ENCODE measurements around the gene PARD3. TPM values are rescaled to one million over a fixed set of nuclear protein-coding genes. Genes with fewer than 3 reads are reported as not detected.

PARD3 gene
- total RNA-seq, 4 donors from 2014 or later: 42.6 to 63.6 (median 55.2) TPM

DNA sequence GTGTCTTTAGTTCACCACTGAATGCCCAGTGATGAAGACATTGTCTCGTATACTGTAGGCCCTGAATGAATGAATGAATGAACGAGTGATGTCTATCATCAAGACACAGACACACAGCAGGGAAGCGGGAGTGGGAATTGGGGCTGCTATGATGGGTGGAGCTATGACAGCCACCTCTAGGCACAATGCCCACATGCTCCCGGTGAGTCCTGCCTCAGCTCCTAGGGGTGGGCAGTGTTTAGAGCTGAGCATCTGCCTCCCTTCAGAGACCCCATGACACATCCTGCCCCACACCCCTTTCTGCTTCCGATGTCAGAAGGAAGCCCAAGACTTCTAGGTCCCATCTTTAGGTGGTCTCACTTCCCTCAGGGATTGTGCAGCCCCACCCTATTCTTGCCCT is 714.1 kb downstream of the PARD3 start:
- TF ChIP-seq POLR2A (IDR thresholded peaks at IDR 0.05) (no peak), CTCF (IDR thresholded peaks at IDR 0.05) (no peak), EP300 (IDR thresholded peaks at IDR 0.05) (no peak)
- Histone ChIP-seq H3K27me3 (no peaks in the 10 kb centered on the region), H3K27ac (peak overlapping the region in 1 of 4 donors; percentile 28), H3K9me3 (peaks cover 0 to 17% (median 2%) of the 10 kb centered on the region in 4 donors), H3K4me3 (no peak overlapping the region), H3K4me1 (peaks cover 0 to 34% (median 5%) of the 10 kb centered on the region in 4 donors), H3K36me3 (no peaks in the 10 kb centered on the region)
- no peak for DNase-seq (ENCODE audit: low spot score in 2 of 2)
- 88 to 95% methylated on average over 5 of the region's 5 CpGs for WGBS, 2 donors

GRCh38 chr10:34098821-34099567 is 716.1 kb downstream of the PARD3 start:
- Histone ChIP-seq H3K27ac (no peak overlapping the region), H3K9me3 (peaks cover 0 to 36% (median 10%) of the 10 kb centered on the region in 4 donors), H3K4me1 (peaks cover 0 to 28% (median 5%) of the 10 kb centered on the region in 4 donors), H3K27me3 (no peaks in the 10 kb centered on the region), H3K4me3 (no peak overlapping the region), H3K36me3 (no peaks in the 10 kb centered on the region)
- DNase-seq (ENCODE audit: low spot score in 2 of 2): no peak
- no peak for TF ChIP-seq CTCF (IDR thresholded peaks at IDR 0.05)
- TF ChIP-seq POLR2A (IDR thresholded peaks at IDR 0.05): no peak
- TF ChIP-seq EP300 (IDR thresholded peaks at IDR 0.05): no peak
- 71 to 73% methylated on average over 8 of the region's 8 CpGs for WGBS, 2 donors

DNA sequence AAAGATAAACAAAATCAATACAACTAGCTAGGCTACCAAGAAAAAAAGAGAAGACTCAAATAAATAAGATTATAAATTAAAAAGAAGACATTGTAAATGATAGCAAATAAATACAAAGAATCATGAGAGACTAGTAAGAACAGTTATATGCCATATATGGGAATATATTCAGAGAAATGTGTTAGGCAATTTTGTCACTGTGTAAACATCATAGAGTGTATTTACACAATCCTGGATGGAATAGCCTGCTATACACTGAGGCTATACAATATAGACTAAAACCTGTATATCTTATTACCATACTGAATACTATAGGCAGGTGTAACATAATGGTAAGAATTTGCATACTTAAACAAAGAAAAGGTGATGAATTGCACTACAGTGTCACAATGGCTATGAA is 717.4 kb downstream of the PARD3 start:
- Histone ChIP-seq H3K36me3 (no peaks in the 10 kb centered on the region), H3K4me1 (peaks cover 0 to 16% (median 2%) of the 10 kb centered on the region in 4 donors), H3K4me3 (no peak overlapping the region), H3K27ac (no peak overlapping the region), H3K27me3 (no peaks in the 10 kb centered on the region), H3K9me3 (peaks cover 0 to 43% (median 10%) of the 10 kb centered on the region in 4 donors)
- no peak for TF ChIP-seq EP300 (IDR thresholded peaks at IDR 0.05)
- no peak for TF ChIP-seq CTCF (IDR thresholded peaks at IDR 0.05)
- TF ChIP-seq POLR2A (IDR thresholded peaks at IDR 0.05): no peak
- no peak for DNase-seq (ENCODE audit: low spot score in 2 of 2)

DNA sequence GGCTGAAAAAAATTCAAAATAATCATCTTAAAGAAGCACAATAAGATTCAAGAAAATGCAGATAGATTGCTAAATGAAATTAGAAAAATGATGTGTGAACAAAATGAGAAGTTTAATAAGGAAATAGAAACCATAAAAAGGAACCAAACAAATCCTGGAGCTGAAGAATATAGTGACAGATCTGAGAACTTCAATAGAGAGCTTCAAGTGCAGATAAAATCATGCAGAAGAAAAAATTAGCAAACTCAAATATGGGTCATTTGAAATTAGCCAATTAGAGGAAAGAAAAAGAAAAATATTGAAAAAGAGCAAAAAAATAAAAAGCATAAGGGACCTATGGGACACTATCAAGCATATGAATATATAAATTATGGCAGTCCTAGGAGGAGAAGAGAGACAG is 720.1 kb downstream of the PARD3 start:
- H3K36me3 ChIP-seq: no peaks in the 10 kb centered on the region
- H3K9me3 ChIP-seq: peaks cover 0 to 43% (median 10%) of the 10 kb centered on the region in 4 donors
- no peak overlapping the region for H3K27ac ChIP-seq
- no peaks in the 10 kb centered on the region for H3K27me3 ChIP-seq
- no peak overlapping the region for H3K4me3 ChIP-seq
- no peaks in the 10 kb centered on the region for H3K4me1 ChIP-seq
- DNase-seq (ENCODE audit: low spot score in 2 of 2): no peak
- TF ChIP-seq POLR2A (IDR thresholded peaks at IDR 0.05) (no peak), CTCF (IDR thresholded peaks at IDR 0.05) (no peak)

DNA sequence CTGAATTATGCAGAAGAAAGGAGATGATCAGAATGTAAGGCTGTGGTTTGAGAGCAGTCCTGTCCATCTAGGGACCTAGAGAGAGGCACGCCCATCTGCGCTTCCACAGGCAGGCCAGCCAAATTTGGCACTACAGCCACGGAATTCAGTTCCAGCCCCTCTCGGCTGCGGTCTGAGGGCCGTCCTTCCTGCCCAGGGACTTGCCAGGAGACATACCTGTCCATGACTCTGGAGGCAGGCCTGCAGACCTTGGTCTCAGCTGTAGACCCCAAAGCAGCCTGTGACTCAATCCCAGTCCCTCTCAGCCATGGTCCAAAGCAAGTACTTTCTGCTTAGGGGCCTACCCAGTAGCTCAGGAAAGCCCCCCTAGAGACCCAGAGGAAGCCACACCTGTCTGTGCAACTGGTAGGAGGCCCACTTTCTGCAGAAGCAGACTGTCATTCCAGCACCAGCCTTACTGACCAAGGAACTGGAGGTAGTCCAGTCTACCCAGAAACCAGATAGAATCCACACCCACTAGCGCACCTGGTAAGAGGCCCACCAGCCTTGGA is 720.9 kb downstream of the PARD3 start:
- Histone ChIP-seq H3K4me3 (no peak overlapping the region), H3K27ac (no peak overlapping the region), H3K4me1 (no peaks in the 10 kb centered on the region), H3K36me3 (no peaks in the 10 kb centered on the region), H3K27me3 (no peaks in the 10 kb centered on the region), H3K9me3 (peaks cover 0 to 38% (median 10%) of the 10 kb centered on the region in 4 donors)
- 76 to 97% methylated on average over 7 of the region's 7 CpGs for WGBS, 2 donors
- DNase-seq (ENCODE audit: low spot score in 2 of 2): no peak
- TF ChIP-seq CTCF (IDR thresholded peaks at IDR 0.05) (no peak), POLR2A (IDR thresholded peaks at IDR 0.05) (no peak), EP300 (IDR thresholded peaks at IDR 0.05) (no peak)
